Measurements from ENCODE around the gene GPR61.

Gene GPR61

DNA sequence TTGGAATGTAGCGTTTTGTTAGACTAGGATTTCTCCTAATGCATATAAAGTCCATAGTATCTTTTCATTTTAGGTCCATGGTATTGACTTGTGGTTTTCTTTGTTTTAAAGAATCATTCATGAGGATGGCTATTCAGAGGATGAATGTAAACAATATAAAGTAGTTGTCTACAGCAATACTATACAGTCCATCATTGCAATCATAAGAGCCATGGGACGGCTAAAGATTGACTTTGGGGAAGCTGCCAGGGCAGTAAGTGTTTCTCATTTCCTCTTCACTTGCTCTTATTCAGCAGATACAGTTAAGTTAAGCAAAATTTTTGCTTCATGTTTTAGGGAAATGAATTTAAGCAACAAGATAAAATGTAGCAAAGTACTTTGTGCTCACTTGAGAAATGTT is 34.1 kb downstream of the GPR61 start:
- DNase-seq: no peak

GRCh38 chr1:109578947-109579443 is 39.3 kb downstream of the GPR61 start:
- no peak for DNase-seq

DNA sequence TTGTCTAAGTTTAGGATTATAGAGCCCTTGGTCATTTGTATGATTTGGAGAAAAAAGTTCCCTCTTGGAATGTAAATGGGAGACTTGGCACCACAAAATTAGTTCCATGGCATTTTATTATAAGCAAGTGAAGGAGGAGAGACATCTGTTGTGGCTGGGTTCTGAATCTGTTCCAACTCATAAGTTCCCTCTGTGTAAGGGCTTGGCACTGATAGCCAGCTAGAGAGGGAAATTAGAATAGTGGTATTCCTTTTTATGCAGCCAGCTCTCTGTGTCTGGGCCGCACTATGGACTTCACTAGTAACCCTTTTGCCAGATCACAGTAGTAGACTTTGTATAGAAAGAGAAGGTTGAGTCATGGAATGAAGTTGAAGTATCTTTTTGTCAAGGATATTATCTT is 39.8 kb downstream of the GPR61 start:
- DNase-seq: no peak

GRCh38 chr1:109582021-109582420 is 42.3 kb downstream of the GPR61 start:
- no peak for DNase-seq

GRCh38 chr1:109584766-109585165 is 45.1 kb downstream of the GPR61 start:
- no peak for DNase-seq

DNA sequence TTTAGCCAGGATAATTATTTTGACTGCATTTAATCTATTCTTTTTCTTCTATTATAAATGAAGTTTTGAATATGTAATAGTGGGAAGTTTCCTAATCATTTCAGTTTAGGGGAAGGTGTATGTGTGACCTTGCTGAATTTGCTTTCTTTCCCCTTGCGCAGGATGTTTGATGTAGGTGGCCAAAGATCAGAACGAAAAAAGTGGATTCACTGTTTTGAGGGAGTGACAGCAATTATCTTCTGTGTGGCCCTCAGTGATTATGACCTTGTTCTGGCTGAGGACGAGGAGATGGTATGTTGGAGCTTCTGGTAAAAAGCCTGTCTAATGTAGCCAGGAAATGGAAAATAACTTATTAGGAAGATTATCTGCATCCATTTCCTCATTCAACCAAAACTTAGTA is 46.4 kb downstream of the GPR61 start:
- DNase-seq: no peak

GRCh38 chr1:109589177-109589576 is 49.5 kb downstream of the GPR61 start:
- no peak for DNase-seq

- no peak for DNase-seq
Observed at GRCh38 chr1:109589679-109590078, 50.0 kb downstream of the GPR61 start.

DNA sequence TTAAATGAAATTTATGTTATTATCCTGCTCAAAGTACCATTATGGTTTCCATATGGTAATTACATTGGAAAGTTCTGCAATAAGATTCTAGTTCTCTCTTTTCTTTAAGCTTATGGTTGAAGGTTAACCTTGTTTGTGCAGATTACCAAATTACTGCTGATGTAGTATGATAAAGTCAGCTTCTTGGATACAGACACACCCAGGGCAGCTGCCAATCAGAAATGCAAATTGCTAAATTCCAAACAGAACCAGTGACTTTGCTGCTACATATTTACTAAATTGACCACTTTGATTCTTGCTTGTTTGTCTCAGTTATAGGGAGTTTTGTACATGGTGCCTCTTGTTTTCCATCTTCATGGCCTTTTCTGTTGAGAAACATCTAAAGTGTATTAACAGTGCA is 53.2 kb downstream of the GPR61 start:
- no peak for DNase-seq

DNA sequence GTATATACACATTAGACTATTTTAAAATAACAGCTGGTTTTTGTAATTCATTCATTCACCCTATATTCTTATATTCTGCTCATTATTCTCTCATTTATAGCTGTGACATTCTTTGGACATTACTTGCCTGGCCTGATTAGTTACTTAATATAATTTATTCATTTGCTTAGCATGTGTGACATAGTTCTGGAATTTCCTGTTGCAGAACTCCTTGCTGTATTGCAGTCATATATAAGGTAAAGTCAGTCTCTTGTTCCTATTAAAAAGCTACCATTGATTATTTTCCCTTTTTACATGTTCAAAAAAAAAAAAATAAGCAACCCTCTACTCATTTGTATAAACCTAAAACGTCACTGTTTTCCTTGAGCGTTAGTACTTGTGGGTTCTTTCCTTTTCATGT is 55.9 kb downstream of the GPR61 start:
- no peak for DNase-seq

Data from NCI-H2029 (cell line).